Epithelial cell of prostate (primary cell): ENCODE data around the gene ARHGAP1.
"Not testable (repeated sequence)": the region's sequence is repeated elsewhere in the genome, so short reads cannot be mapped to it uniquely, and the experiment has no call there.

Source experiments
- DNase-seq: peaks from one replicate; pipeline ENCODE4 v3.0.0-alpha.2; 2011; ENCODE audit warnings: low read depth, low spot score
- H3K27ac ChIP-seq: fragments of 450-650 bp; 2 replicates; pipeline ENCODE4 v1.5.1; 2017; ENCODE audit warnings: mild to moderate bottlenecking

Gene ARHGAP1

GRCh38 chr11:46676436-46677158 is 23.8 kb downstream of the ARHGAP1 start:
- H3K27ac ChIP-seq, result peak overlapping the region; percentile 70
- DNase-seq, result no peak

- no peak for DNase-seq
- H3K27ac ChIP-seq, result peak overlapping the region; percentile 70
Observed at GRCh38 chr11:46675949-46676348, 24.5 kb downstream of the ARHGAP1 start.

GRCh38 chr11:46675288-46675851 is 25.0 kb downstream of the ARHGAP1 start:
- DNase-seq, result peak; percentile 49
- H3K27ac ChIP-seq, result peak overlapping the region; percentile 70

- no peak for DNase-seq
Observed at GRCh38 chr11:46674463-46675287, 25.7 kb downstream of the ARHGAP1 start.

GRCh38 chr11:46673713-46674462 is 26.5 kb downstream of the ARHGAP1 start:
- peak overlapping the region; percentile 70 for H3K27ac ChIP-seq

More at GRCh38 chr11:46674463-46675287, 25.7 kb downstream of the ARHGAP1 start:
- H3K27ac ChIP-seq, result peak overlapping the region; percentile 70

GRCh38 chr11:46672381-46672839 is 28.0 kb downstream of the ARHGAP1 start:
- no peak overlapping the region for H3K27ac ChIP-seq
- no peak for DNase-seq

More at GRCh38 chr11:46673713-46674462, 26.5 kb downstream of the ARHGAP1 start:
- no peak for DNase-seq

- DNase-seq, result no peak
- H3K27ac ChIP-seq, result no peak overlapping the region
Observed at GRCh38 chr11:46671958-46672315, 28.5 kb downstream of the ARHGAP1 start.

GRCh38 chr11:46670521-46670920 is 29.9 kb downstream of the ARHGAP1 start:
- H3K27ac ChIP-seq, DNase-seq: not testable (repeated sequence)

- DNase-seq, result no peak
Observed at GRCh38 chr11:46669711-46670139, 30.7 kb downstream of the ARHGAP1 start.

GRCh38 chr11:46668480-46669085 is 31.8 kb downstream of the ARHGAP1 start:
- no peak for DNase-seq
- H3K27ac ChIP-seq, result no peak overlapping the region

More at GRCh38 chr11:46669711-46670139, 30.7 kb downstream of the ARHGAP1 start:
- no peak overlapping the region for H3K27ac ChIP-seq

GRCh38 chr11:46667043-46667481 is 33.4 kb downstream of the ARHGAP1 start:
- no peak for DNase-seq
- no peak overlapping the region for H3K27ac ChIP-seq

- no peak for DNase-seq
- no peak overlapping the region for H3K27ac ChIP-seq
Observed at GRCh38 chr11:46666516-46666915, 33.9 kb downstream of the ARHGAP1 start.

GRCh38 chr11:46665356-46665755 is 35.1 kb downstream of the ARHGAP1 start:
- DNase-seq, result no peak
- H3K27ac ChIP-seq, result no peak overlapping the region

GRCh38 chr11:46664612-46665011 is 35.8 kb downstream of the ARHGAP1 start:
- no peak overlapping the region for H3K27ac ChIP-seq
- no peak for DNase-seq

- DNase-seq, result no peak
- H3K27ac ChIP-seq, result peak overlapping the region; percentile 37
Observed at GRCh38 chr11:46663277-46663940, 37.0 kb downstream of the ARHGAP1 start.

- no peak for DNase-seq
- no peak overlapping the region for H3K27ac ChIP-seq
Observed at GRCh38 chr11:46662366-46662765, 38.1 kb downstream of the ARHGAP1 start.

- no peak overlapping the region for H3K27ac ChIP-seq
- DNase-seq, result no peak
Observed at GRCh38 chr11:46661836-46662235, 38.6 kb downstream of the ARHGAP1 start.

GRCh38 chr11:46659908-46660307 is 40.5 kb downstream of the ARHGAP1 start:
- no peak overlapping the region for H3K27ac ChIP-seq
- no peak for DNase-seq

- DNase-seq, result no peak
- no peak overlapping the region for H3K27ac ChIP-seq
Observed at GRCh38 chr11:46658259-46658658, 42.2 kb downstream of the ARHGAP1 start.
